Prostate gland (tissue), 2 donors: ENCODE data around the gene C17orf67.

Experiments
- POLR2A ChIP-seq: fragments of 450-650 bp; IDR thresholded peaks from one replicate; pipeline ENCODE4 v1.6.1; 2016; ENCODE audit warnings: antibody characterized with exemption, mild to moderate bottlenecking
- POLR2AphosphoS5 ChIP-seq: sonication (generic); formaldehyde crosslinking; IDR thresholded peaks from one replicate; pipeline ENCODE4 v1.6.1; 2017; ENCODE audit warnings: antibody characterized with exemption
- TF ChIP-seq, protein P1 (sequence below), 4 experiments: fragments of 200-600 bp in 2 of 4; fragments of 450-650 bp in 2 of 4; sonication (generic) in 2 of 4; IDR thresholded peaks; 1 replicate in 3 of 4; 2 replicates in 1 of 4; pipeline ENCODE4 v1.5.1; 2016 to 2019; ENCODE audit warnings: antibody characterized with exemption in 4 of 4, mild to moderate bottlenecking in 2 of 4, moderate library complexity in 2 of 4

DNA sequence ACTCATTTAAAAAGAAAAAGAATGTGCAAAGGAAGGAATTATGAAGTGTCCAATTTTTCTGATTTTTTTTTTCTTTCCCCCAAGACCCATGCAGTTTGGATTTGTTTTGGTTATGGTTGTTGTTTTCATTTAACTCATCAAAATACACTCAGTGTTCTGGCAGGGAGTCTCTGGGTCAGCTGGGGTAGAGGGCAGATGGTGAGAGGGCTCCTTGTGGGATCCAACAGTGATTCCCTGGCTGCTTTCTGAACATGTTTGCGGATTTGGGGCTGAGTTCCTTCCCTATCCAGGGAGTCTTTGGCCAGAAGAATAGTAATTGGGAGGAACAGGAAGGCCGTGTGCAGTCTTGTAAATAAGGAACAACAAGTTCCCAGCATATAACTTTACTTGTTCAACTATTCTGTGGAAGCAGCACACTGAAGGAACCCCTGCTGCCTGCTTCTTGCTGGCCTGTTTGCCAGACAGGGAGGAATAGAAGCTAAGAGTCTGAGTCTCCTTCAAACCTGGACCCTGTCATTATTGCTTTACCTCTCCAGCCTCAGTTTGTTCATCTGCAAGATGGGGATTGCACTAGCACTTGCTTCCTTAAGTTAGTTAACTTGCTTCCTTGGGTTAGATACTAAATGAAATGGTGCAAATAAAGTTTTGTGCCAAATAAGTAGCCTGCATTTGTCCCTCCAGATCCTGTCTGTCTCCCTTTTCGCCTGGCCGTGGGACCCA, 32.1 kb downstream of the C17orf67 start:
- TF ChIP-seq, protein P1, sequence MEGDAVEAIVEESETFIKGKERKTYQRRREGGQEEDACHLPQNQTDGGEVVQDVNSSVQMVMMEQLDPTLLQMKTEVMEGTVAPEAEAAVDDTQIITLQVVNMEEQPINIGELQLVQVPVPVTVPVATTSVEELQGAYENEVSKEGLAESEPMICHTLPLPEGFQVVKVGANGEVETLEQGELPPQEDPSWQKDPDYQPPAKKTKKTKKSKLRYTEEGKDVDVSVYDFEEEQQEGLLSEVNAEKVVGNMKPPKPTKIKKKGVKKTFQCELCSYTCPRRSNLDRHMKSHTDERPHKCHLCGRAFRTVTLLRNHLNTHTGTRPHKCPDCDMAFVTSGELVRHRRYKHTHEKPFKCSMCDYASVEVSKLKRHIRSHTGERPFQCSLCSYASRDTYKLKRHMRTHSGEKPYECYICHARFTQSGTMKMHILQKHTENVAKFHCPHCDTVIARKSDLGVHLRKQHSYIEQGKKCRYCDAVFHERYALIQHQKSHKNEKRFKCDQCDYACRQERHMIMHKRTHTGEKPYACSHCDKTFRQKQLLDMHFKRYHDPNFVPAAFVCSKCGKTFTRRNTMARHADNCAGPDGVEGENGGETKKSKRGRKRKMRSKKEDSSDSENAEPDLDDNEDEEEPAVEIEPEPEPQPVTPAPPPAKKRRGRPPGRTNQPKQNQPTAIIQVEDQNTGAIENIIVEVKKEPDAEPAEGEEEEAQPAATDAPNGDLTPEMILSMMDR (IDR thresholded peaks at IDR 0.05): no peak
- no peak for TF ChIP-seq POLR2A
- TF ChIP-seq POLR2AphosphoS5: peak; percentile 31
